Measurements from ENCODE around the gene PRKCQ. TPM values are rescaled to one million over a fixed set of nuclear protein-coding genes. Genes with fewer than 3 reads are reported as not detected.

Gene PRKCQ
- total RNA-seq, 4 donors from 2014 or later, result 1.4 to 2.8 TPM; not detected in 2

DNA sequence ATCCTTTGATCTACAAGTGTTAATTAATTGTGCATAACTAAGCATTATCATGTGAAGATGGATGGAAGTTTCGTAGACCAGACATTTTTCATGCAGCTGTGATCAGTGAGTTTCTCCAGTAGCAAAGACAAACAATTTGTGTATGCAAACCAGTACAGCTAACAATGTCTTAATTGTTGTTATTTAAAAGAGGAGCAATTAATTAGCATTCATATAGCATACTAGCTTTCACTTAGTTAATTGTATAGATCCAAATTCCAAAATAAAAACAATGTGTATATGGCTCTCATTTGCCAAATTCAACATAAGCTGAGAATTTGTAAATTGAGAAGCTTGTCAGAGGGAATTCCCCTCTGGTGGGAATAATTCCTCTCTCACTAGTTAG lies 22.6 kb upstream of the PRKCQ start:
- H3K27me3 ChIP-seq, result no peaks in the 10 kb centered on the region
- no peak overlapping the region for H3K27ac ChIP-seq
- no peaks in the 10 kb centered on the region for H3K4me1 ChIP-seq
- intact Hi-C loops (cut with DNase I; ENCODE audit: low total_unique reads), result no loop called here
- H3K36me3 ChIP-seq, result no peaks in the 10 kb centered on the region
- no peak for DNase-seq
- H3K4me3 ChIP-seq, result no peak overlapping the region
- TF ChIP-seq POLR2A (IDR thresholded peaks at IDR 0.05), result no peak
- TF ChIP-seq, protein P1, sequence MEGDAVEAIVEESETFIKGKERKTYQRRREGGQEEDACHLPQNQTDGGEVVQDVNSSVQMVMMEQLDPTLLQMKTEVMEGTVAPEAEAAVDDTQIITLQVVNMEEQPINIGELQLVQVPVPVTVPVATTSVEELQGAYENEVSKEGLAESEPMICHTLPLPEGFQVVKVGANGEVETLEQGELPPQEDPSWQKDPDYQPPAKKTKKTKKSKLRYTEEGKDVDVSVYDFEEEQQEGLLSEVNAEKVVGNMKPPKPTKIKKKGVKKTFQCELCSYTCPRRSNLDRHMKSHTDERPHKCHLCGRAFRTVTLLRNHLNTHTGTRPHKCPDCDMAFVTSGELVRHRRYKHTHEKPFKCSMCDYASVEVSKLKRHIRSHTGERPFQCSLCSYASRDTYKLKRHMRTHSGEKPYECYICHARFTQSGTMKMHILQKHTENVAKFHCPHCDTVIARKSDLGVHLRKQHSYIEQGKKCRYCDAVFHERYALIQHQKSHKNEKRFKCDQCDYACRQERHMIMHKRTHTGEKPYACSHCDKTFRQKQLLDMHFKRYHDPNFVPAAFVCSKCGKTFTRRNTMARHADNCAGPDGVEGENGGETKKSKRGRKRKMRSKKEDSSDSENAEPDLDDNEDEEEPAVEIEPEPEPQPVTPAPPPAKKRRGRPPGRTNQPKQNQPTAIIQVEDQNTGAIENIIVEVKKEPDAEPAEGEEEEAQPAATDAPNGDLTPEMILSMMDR (IDR thresholded peaks at IDR 0.05), result no peak
- no peaks in the 10 kb centered on the region for H3K9me3 ChIP-seq

DNA sequence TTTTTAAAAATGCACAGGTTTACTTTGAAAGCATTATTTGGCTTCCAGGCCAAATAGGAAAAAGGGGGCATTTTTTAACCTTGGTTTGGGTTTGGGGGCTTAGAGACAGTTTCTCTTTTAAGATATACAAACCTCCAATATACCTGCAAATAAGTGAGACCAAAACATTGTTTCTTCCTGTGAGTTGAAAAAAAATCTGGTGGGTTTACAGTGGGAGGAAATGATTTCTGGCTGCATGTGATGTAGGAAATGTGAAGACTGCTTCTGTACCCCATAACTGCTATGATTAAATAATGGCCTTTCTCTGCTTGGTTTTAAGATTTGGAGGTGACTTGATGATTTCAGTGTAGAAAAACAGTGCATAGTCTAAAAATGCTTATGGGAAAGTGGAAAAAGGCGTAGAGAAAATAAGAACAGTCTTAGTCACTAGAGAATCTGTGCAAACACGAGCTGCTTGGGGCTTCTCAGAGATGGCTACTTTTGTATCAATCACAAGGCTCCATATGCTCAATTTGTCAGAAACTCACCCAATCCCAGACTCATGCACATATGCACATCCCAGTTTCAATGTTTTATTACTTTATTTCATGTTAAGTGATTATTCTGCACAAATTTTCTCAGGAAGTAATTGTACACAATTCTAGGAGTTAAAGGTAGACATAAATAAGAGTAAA lies 22.1 kb upstream of the PRKCQ start:
- DNase-seq, result no peak
- TF ChIP-seq, protein P1 (IDR thresholded peaks at IDR 0.05), result no peak
- no peak for TF ChIP-seq POLR2A (IDR thresholded peaks at IDR 0.05)
- Histone ChIP-seq H3K27me3 (no peaks in the 10 kb centered on the region), H3K36me3 (no peaks in the 10 kb centered on the region), H3K27ac (no peak overlapping the region), H3K4me3 (no peak overlapping the region), H3K9me3 (no peaks in the 10 kb centered on the region), H3K4me1 (no peaks in the 10 kb centered on the region)
- intact Hi-C loops (cut with DNase I; ENCODE audit: low total_unique reads), result no loop called here

DNA sequence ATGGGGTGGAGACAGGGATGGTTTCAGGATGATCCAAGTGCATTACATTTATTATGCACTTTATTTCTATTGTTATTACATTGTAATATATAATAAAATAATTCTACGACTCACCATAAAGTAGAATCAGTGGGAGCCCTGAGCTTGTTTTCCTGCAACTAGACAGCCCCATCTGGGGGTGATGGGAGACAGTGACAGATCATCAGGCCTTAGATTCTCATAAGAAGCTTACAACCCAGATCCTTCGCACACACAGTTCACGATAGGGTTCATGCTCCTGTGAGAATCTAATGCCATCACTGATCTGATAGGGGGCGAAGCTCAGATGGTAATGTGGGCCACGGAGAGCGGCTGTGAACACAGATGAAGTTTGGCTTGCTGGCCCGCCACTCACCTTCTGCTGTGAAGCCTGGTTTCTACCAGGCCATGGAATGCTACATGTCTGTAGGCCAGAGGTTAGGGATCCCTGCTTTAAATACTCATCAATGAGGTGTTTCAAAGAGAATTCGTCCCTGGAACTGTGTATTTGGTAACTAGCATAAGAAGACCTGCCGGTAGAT lies 21.2 kb upstream of the PRKCQ start:
- H3K9me3 ChIP-seq, result no peaks in the 10 kb centered on the region
- H3K4me3 ChIP-seq, result no peak overlapping the region
- TF ChIP-seq POLR2A (IDR thresholded peaks at IDR 0.05), result no peak
- TF ChIP-seq, protein P1 (IDR thresholded peaks at IDR 0.05), result no peak
- H3K27ac ChIP-seq, result no peak overlapping the region
- H3K27me3 ChIP-seq, result no peaks in the 10 kb centered on the region
- intact Hi-C loops (cut with DNase I; ENCODE audit: low total_unique reads), result no loop called here
- no peaks in the 10 kb centered on the region for H3K4me1 ChIP-seq
- DNase-seq, result no peak
- no peaks in the 10 kb centered on the region for H3K36me3 ChIP-seq

DNA sequence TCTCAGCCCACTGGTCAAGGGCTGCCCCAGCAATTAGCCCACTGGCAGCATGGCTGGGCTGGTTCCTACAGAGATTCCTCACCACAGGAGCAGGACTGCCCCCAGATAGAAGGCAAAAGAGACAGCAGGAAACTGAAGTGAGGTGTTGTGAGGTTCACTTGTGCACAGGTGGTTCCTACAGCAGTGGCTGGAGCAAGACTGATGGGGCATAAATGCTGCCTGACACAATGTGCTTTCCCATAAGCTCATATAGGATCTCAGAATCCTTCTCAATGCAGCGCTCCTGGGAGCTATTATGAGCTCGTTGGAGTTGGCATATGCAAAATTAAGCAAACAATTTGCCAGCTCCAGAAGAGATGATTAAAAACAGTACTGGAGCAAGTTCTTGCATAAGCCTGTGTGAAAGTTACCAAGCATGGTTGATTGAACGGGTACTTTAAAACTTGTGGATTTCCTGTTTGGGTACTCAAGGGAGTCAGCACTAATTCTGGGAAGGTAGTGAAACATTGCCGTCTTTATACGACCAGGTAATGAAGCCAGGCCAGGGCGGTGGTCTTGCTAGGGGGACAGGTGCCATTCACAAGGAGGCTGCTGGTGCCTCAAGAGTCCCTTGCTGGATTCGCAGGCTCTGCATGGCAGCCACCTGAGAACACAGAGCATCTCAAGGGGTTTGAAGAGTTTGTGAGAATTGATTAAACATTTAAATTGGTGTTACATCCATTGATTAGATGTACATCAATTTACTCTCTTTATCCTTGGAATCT lies 20.3 kb upstream of the PRKCQ start:
- no peak for TF ChIP-seq POLR2A (IDR thresholded peaks at IDR 0.05)
- TF ChIP-seq, protein P1 (IDR thresholded peaks at IDR 0.05), result no peak

DNA sequence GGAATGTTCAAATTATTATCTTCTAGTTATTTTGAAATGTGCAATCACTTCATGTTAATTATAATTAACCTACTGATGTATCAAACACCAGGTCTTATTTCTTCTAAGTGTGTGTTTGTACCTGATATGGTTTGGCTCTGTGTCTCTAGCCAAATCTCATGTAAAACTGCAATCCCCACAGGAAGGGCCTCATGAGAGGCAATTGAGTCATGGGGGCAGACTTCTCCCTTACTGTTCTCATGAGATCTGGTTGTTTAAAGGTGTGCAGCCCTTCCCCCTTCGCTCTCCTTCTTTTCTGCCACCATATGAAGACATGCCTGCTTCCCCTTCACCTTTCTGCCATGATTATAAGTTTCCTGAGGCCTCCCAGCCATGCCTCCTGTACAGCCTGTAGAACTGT lies 18.6 kb upstream of the PRKCQ start:
- intact Hi-C loops (cut with DNase I; ENCODE audit: low total_unique reads), result no loop called here
- Histone ChIP-seq H3K4me1 (no peaks in the 10 kb centered on the region), H3K4me3 (no peak overlapping the region), H3K9me3 (no peaks in the 10 kb centered on the region), H3K27ac (no peak overlapping the region), H3K27me3 (no peaks in the 10 kb centered on the region), H3K36me3 (no peaks in the 10 kb centered on the region)
- TF ChIP-seq, protein P1 (IDR thresholded peaks at IDR 0.05), result no peak
- TF ChIP-seq POLR2A (IDR thresholded peaks at IDR 0.05), result no peak
- no peak for DNase-seq

More for the DNA sequence above, 20.3 kb upstream of the PRKCQ start:
- Histone ChIP-seq H3K27ac (no peak overlapping the region), H3K36me3 (no peaks in the 10 kb centered on the region), H3K4me1 (no peaks in the 10 kb centered on the region), H3K4me3 (no peak overlapping the region), H3K27me3 (no peaks in the 10 kb centered on the region), H3K9me3 (no peaks in the 10 kb centered on the region)
- intact Hi-C loops (cut with DNase I; ENCODE audit: low total_unique reads), result no loop called here
- DNase-seq, result no peak

All from uterus (tissue), 4 donors.